ENCODE measurements around the gene TOMM40.

Gene TOMM40

GRCh38 chr19:44848036-44848811 is 42.8 kb upstream of the TOMM40 start:
- H3K4me3 ChIP-seq (ENCODE audit: low read depth, low read length): no peak overlapping the region
- no peak for TF ChIP-seq CTCF (IDR thresholded peaks at IDR 0.05; ENCODE audit: borderline replicate concordance, insufficient read depth, low read depth, low read length)

- TF ChIP-seq CTCF (IDR thresholded peaks at IDR 0.05; ENCODE audit: borderline replicate concordance, insufficient read depth, low read depth, low read length): no peak
- H3K4me3 ChIP-seq (ENCODE audit: low read depth, low read length): no peak overlapping the region
These were observed 42.1 kb upstream of the TOMM40 start for GRCh38 chr19:44848812-44849447.

GRCh38 chr19:44850641-44851109 is 40.4 kb upstream of the TOMM40 start:
- H3K4me3 ChIP-seq (ENCODE audit: low read depth, low read length): no peak overlapping the region
- TF ChIP-seq CTCF (IDR thresholded peaks at IDR 0.05; ENCODE audit: borderline replicate concordance, insufficient read depth, low read depth, low read length): no peak

- TF ChIP-seq CTCF (IDR thresholded peaks at IDR 0.05; ENCODE audit: borderline replicate concordance, insufficient read depth, low read depth, low read length): no peak
- no peak overlapping the region for H3K4me3 ChIP-seq (ENCODE audit: low read depth, low read length)
These were observed 39.6 kb upstream of the TOMM40 start for GRCh38 chr19:44851427-44851826.

GRCh38 chr19:44855606-44856005 is 35.4 kb upstream of the TOMM40 start:
- no peak overlapping the region for H3K4me3 ChIP-seq (ENCODE audit: low read depth, low read length)
- no peak for TF ChIP-seq CTCF (IDR thresholded peaks at IDR 0.05; ENCODE audit: borderline replicate concordance, insufficient read depth, low read depth, low read length)

GRCh38 chr19:44856421-44857083 is 34.5 kb upstream of the TOMM40 start:
- H3K4me3 ChIP-seq (ENCODE audit: low read depth, low read length): no peak overlapping the region
- TF ChIP-seq CTCF (IDR thresholded peaks at IDR 0.05; ENCODE audit: borderline replicate concordance, insufficient read depth, low read depth, low read length): no peak

Data from GM12875 (cell line).